ENCODE data around the gene CLCN5.

CLCN5 gene

DNA sequence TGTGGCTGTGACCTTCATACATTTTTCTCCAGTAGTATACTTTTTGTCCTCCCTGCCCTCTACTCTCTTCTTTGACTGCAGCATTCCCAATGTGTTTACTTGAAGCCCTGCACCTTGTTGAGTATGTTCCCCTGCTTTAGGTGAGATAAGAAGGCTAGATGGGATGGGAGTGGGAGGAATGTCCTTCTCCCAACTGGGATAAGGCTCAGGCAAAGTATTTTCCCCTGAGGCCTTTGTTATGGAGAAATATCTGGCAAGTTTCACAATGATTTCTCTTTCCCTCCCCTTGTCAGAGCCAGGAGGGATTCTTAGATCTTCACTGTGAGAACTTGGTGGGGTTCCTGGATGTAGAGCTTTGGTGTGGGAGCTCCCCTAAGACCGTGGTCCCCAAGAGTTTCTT is 131.8 kb downstream of the CLCN5 start:
- Histone ChIP-seq H3K27ac (ENCODE audit: low read depth, low read length) (no peak overlapping the region), H3K27me3 (ENCODE audit: control insufficient read depth, low read length) (no peaks in the 10 kb centered on the region), H3K4me1 (ENCODE audit: control insufficient read depth, low read length) (no peaks in the 10 kb centered on the region), H4K20me1 (ENCODE audit: control insufficient read depth, insufficient read depth, low read depth, low read length) (no peaks in the 10 kb centered on the region), H3K36me3 (ENCODE audit: control insufficient read depth, low read length) (no peaks in the 10 kb centered on the region), H3K79me2 (ENCODE audit: control insufficient read depth, low read length) (no peaks in the 10 kb centered on the region), H3K4me2 (ENCODE audit: low read length) (no peak overlapping the region), H3K9me2 (replicated peaks; ENCODE audit: control insufficient read depth, low read length) (no peaks in the 10 kb centered on the region), H3F3A (ENCODE audit: control insufficient read depth, insufficient read depth) (no peaks in the 10 kb centered on the region), H3K4me3 (ENCODE audit: low read length) (no peak overlapping the region), H3K9me3 (ENCODE audit: control insufficient read depth, insufficient read depth, low read length) (no peaks in the 10 kb centered on the region)
- TF ChIP-seq EZH2phosphoT487 (IDR thresholded peaks at IDR 0.05; ENCODE audit: borderline replicate concordance, low read length): no peak
- TF ChIP-seq, protein P1, sequence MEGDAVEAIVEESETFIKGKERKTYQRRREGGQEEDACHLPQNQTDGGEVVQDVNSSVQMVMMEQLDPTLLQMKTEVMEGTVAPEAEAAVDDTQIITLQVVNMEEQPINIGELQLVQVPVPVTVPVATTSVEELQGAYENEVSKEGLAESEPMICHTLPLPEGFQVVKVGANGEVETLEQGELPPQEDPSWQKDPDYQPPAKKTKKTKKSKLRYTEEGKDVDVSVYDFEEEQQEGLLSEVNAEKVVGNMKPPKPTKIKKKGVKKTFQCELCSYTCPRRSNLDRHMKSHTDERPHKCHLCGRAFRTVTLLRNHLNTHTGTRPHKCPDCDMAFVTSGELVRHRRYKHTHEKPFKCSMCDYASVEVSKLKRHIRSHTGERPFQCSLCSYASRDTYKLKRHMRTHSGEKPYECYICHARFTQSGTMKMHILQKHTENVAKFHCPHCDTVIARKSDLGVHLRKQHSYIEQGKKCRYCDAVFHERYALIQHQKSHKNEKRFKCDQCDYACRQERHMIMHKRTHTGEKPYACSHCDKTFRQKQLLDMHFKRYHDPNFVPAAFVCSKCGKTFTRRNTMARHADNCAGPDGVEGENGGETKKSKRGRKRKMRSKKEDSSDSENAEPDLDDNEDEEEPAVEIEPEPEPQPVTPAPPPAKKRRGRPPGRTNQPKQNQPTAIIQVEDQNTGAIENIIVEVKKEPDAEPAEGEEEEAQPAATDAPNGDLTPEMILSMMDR (IDR thresholded peaks at IDR 0.05; ENCODE audit: low read depth, low read length, poor library complexity, severe bottlenecking): no peak

DNA sequence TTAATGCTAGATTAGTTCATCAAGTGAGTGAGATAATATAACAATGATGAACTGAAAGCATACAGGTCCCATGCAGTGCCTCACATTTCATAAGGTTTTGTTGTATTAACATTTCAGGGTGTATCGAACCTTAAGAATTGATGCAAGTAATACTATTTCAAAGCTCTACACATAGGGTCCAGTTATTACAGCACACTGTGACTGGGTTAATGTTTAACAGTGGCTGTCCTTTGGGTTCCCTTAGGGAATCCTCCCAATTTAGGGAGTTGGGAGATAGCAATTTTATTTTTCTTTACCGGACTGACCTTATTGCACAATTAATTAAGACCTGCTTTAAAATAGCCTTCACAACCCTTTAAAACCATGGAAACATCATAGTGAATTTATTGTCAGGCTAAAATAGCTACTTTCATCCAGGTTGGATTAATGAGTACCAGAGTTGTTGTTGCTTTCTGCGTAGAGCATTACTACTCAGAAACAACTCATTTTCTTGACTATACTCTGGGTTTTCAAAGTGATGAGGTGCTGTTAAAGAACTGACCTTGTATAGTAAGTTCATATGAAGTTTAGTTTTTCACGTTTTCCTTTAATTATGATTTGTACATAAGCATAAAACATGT is 144.0 kb downstream of the CLCN5 start:
- TF ChIP-seq EZH2phosphoT487 (IDR thresholded peaks at IDR 0.05; ENCODE audit: borderline replicate concordance, low read length): no peak
- TF ChIP-seq, protein P1 (IDR thresholded peaks at IDR 0.05; ENCODE audit: low read depth, low read length, poor library complexity, severe bottlenecking): no peak
- Histone ChIP-seq H3K9me3 (ENCODE audit: control insufficient read depth, insufficient read depth, low read length) (no peaks in the 10 kb centered on the region), H3F3A (ENCODE audit: control insufficient read depth, insufficient read depth) (no peaks in the 10 kb centered on the region), H3K27ac (ENCODE audit: low read depth, low read length) (no peak overlapping the region), H3K36me3 (ENCODE audit: control insufficient read depth, low read length) (no peaks in the 10 kb centered on the region), H3K27me3 (ENCODE audit: control insufficient read depth, low read length) (no peaks in the 10 kb centered on the region), H3K4me2 (ENCODE audit: low read length) (no peak overlapping the region), H3K9me2 (replicated peaks; ENCODE audit: control insufficient read depth, low read length) (no peaks in the 10 kb centered on the region), H3K4me3 (ENCODE audit: low read length) (no peak overlapping the region), H4K20me1 (ENCODE audit: control insufficient read depth, insufficient read depth, low read depth, low read length) (no peaks in the 10 kb centered on the region), H3K4me1 (ENCODE audit: control insufficient read depth, low read length) (no peaks in the 10 kb centered on the region), H3K79me2 (ENCODE audit: control insufficient read depth, low read length) (no peaks in the 10 kb centered on the region)

DNA sequence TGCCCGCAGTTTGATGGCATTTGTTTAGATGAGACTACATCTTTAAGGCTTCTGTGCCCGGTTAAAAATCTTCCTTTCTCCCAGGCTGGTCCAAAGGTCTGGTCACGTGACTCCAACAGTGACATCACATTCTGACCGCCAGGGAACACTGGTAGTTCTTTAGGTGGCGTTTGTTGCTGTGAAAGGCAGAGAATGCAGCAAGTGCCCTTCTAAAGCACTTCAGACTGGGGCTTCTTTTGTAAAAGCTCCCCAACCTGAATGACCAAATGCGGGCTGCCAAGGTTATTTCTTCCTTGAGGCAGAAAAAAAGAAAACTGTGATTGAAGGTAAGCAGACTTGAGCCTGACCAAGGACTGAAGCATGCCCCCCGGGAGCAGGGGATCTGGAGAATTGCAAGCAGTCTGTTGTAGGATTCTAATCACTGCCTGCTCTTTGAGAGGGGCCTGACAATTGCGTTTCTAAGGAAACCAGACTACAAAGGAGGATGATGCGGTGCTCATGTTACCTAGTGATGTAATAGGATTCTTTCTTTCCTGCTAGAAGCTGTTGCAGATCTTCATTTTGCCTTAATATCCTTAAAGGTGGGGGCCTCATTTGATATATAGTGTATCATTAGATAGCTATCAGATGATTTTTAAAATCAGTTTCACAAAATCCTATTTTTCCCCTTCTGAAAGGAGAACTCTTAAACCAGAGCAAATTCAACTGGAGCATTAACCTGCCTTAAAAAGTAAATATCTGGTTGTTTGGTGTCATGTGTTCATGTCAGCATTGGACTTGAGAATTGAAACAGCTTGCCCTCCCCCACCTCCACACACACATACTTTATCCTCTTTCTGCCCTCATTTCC is 145.3 kb downstream of the CLCN5 start:
- Histone ChIP-seq H3K79me2 (ENCODE audit: control insufficient read depth, low read length) (no peaks in the 10 kb centered on the region), H3K27ac (ENCODE audit: low read depth, low read length) (no peak overlapping the region), H3K4me2 (ENCODE audit: low read length) (no peak overlapping the region), H3K36me3 (ENCODE audit: control insufficient read depth, low read length) (no peaks in the 10 kb centered on the region), H3K4me3 (ENCODE audit: low read length) (no peak overlapping the region), H3K4me1 (ENCODE audit: control insufficient read depth, low read length) (no peaks in the 10 kb centered on the region), H3K9me2 (replicated peaks; ENCODE audit: control insufficient read depth, low read length) (no peaks in the 10 kb centered on the region), H3K9me3 (ENCODE audit: control insufficient read depth, insufficient read depth, low read length) (no peaks in the 10 kb centered on the region), H3K27me3 (ENCODE audit: control insufficient read depth, low read length) (no peaks in the 10 kb centered on the region), H3F3A (ENCODE audit: control insufficient read depth, insufficient read depth) (no peaks in the 10 kb centered on the region), H4K20me1 (ENCODE audit: control insufficient read depth, insufficient read depth, low read depth, low read length) (no peaks in the 10 kb centered on the region)
- TF ChIP-seq, protein P1 (IDR thresholded peaks at IDR 0.05; ENCODE audit: low read depth, low read length, poor library complexity, severe bottlenecking): no peak
- TF ChIP-seq EZH2phosphoT487 (IDR thresholded peaks at IDR 0.05; ENCODE audit: borderline replicate concordance, low read length): no peak
